WTC11 (cell line): ENCODE results near the gene ABCC3. TPM values are rescaled to one million over a fixed set of nuclear protein-coding genes. Genes with fewer than 3 reads are reported as not detected.

Experiments used
- ATAC-seq: fragments of 200-7000 bp; cut with Tn5 transposase; 2 replicates; pipeline ENCODE4 v1.10.0; 2021; ENCODE audit warnings: mild to moderate bottlenecking, moderate library complexity
- CTCF ChIA-PET: fragments of 300-600 bp; sonication (Branson Sonifier 250); formaldehyde crosslinking; loops from one replicate; lab custom pipeline; 2021; ENCODE audit warnings: antibody characterized with exemption; lab: Charles Lee
- POLR2A ChIA-PET: fragments of 350-600 bp; sonication (Branson Sonifier 250); formaldehyde crosslinking; loops from one replicate; lab custom pipeline; 2021; ENCODE audit warnings: antibody characterized with exemption; lab: Charles Lee
- DNase-seq: peaks from one replicate; pipeline ENCODE4 v3.0.0; 2021; ENCODE audit warnings: low spot score
- H3K27ac Mint-ChIP-seq: 2 replicates; pipeline ENCODE4 v1.8.0; 2021; ENCODE audit warnings: mixed read lengths
- H3K27me3 Mint-ChIP-seq: 2 replicates; pipeline ENCODE4 v1.8.0; 2021; ENCODE audit warnings: low read depth, mild to moderate bottlenecking, moderate library complexity, mixed read lengths
- H3K36me3 Mint-ChIP-seq: 2 replicates; pipeline ENCODE4 v1.8.0; 2021; ENCODE audit warnings: mixed read lengths
- H3K4me1 Mint-ChIP-seq: 2 replicates; pipeline ENCODE4 v1.8.0; 2022; ENCODE audit warnings: mixed read lengths
- H3K4me3 Mint-ChIP-seq: 2 replicates; pipeline ENCODE4 v1.8.0; 2021; ENCODE audit warnings: mild to moderate bottlenecking, moderate library complexity, mixed read lengths
- H3K9me3 Mint-ChIP-seq: 2 replicates; pipeline ENCODE4 v1.8.0; 2021; ENCODE audit warnings: mixed read lengths
- GABPB1 ChIP-seq: sonication (generic); formaldehyde crosslinking; IDR thresholded peaks from 2 replicates; pipeline ENCODE4 v1.8.1; 2023; ENCODE audit warnings: mild to moderate bottlenecking, missing genetic modification reagents
- NFE2L1 ChIP-seq: sonication (generic); formaldehyde crosslinking; IDR thresholded peaks from 2 replicates; pipeline ENCODE4 v1.8.1; 2023; ENCODE audit warnings: missing genetic modification reagents
- NR2C2 ChIP-seq: sonication (generic); formaldehyde crosslinking; IDR thresholded peaks from 2 replicates; pipeline ENCODE4 v1.8.0; 2022; ENCODE audit warnings: mild to moderate bottlenecking, missing genetic modification reagents
- OVOL2 ChIP-seq: fragments of 250-450 bp; sonication (Bioruptor Pico); IDR thresholded peaks from 2 replicates; pipeline ENCODE4 v1.9.0; 2021; ENCODE audit warnings: mild to moderate bottlenecking, borderline replicate concordance
- PREB ChIP-seq: sonication (generic); formaldehyde crosslinking; IDR thresholded peaks from 2 replicates; pipeline ENCODE4 v1.8.1; 2022; ENCODE audit warnings: mild to moderate bottlenecking, missing genetic modification reagents, moderate library complexity, borderline replicate concordance
- total RNA-seq: library from RNA; stranded (reverse); gene quantifications from 3 replicates; pipeline ENCODE4 v1.2.3, GENCODE V29; 2021
- TF ChIP-seq, protein P1 (sequence below): sonication (generic); formaldehyde crosslinking; IDR thresholded peaks from 2 replicates; pipeline ENCODE4 v1.8.1; 2023; ENCODE audit warnings: mild to moderate bottlenecking, missing genetic modification reagents, moderate library complexity
- TF ChIP-seq, protein P2 (sequence below): sonication (generic); formaldehyde crosslinking; conservative IDR thresholded peaks from 2 replicates; pipeline ENCODE4 v1.8.1; 2022; ENCODE audit warnings: mild to moderate bottlenecking, missing genetic modification reagents
- TF ChIP-seq, protein P3 (sequence below): fragments of 250-450 bp; sonication (Bioruptor Pico); IDR thresholded peaks from 2 replicates; pipeline ENCODE4 v1.9.0; 2021; ENCODE audit warnings: moderate library complexity, mild to moderate bottlenecking, inconsistent platforms, borderline replicate concordance
- TF ChIP-seq, protein P4 (sequence below): sonication (generic); formaldehyde crosslinking; IDR thresholded peaks from 2 replicates; pipeline ENCODE4 v1.8.0; 2023; ENCODE audit warnings: mild to moderate bottlenecking, missing genetic modification reagents
- TF ChIP-seq, protein P5 (sequence below): fragments of 250-450 bp; sonication (Bioruptor Pico); IDR thresholded peaks from 2 replicates; pipeline ENCODE4 v1.9.0; 2021; ENCODE audit warnings: mild to moderate bottlenecking

The ABCC3 gene
- total RNA-seq, 1 experiment from 2014 or later: 0.92 TPM

DNA sequence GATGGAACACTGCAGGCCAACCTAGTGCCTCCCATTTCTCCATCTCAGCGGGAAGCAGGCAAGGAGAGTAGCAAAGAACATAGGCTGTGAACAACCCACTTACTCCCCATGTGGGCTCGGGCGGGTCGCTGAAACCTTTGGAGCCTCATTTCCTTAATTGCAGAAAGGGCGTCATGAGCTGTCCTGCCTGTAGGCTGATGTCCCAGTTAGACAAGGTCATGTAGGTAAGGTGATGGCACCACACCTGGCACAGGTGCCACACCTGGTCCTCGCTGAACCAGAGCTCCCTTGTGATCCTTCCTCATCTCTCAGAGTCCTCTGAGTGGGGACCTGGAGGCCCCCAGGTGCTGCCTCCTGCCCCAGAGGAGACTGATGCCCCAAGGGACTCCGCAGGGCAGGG is 22.9 kb downstream of the ABCC3 start (continued):
- TF ChIP-seq, protein P1, sequence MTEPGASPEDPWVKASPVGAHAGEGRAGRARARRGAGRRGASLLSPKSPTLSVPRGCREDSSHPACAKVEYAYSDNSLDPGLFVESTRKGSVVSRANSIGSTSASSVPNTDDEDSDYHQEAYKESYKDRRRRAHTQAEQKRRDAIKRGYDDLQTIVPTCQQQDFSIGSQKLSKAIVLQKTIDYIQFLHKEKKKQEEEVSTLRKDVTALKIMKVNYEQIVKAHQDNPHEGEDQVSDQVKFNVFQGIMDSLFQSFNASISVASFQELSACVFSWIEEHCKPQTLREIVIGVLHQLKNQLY: no peak
- no peak for TF ChIP-seq PREB

- DNase-seq: no peak
- no peaks in the 10 kb centered on the region for H3K9me3 Mint-ChIP-seq
- H3K36me3 Mint-ChIP-seq: no peaks in the 10 kb centered on the region
- H3K4me3 Mint-ChIP-seq: no peak overlapping the region
- no peaks in the 10 kb centered on the region for H3K27me3 Mint-ChIP-seq
- H3K4me1 Mint-ChIP-seq: peaks cover 16% of the 10 kb centered on the region
- no peak overlapping the region for H3K27ac Mint-ChIP-seq
- CTCF ChIA-PET: interaction anchor here (0.6 to 2.2 kb wide), 7 partner anchors 11 to 39 kb away, joined by 3 to 9 read pairs (median 5); no protein-coding TSS in a partner anchor
- TF ChIP-seq NFE2L1 (CRISPR knock-in tag): no peak
- TF ChIP-seq, all 79 proteins: peak for 0
- POLR2A ChIA-PET: no interaction called here
- ATAC-seq: no peak
Measured at GRCh38 chr17:50658616-50659015, 23.9 kb downstream of the ABCC3 start.

DNA sequence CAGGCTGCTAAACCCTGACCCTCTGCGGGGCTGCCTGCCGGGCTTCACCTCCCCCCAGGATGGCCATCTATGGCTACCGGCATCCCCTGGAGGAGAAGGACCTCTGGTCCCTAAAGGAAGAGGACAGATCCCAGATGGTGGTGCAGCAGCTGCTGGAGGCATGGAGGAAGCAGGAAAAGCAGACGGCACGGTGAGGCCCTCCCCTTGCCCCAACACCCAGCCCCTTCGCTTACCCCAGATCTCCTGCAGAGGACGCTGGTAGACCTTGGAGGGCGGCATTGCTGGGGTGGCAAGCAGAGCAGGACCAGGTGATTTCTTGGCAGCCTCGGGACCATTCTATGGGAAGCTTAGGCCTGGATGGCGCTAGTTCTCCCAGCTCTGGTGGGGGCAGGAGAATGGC is 24.5 kb downstream of the ABCC3 start:
- Mint-ChIP-seq H3K4me3 (no peak overlapping the region), H3K36me3 (no peaks in the 10 kb centered on the region), H3K9me3 (no peaks in the 10 kb centered on the region), H3K27me3 (no peaks in the 10 kb centered on the region), H3K27ac (no peak overlapping the region), H3K4me1 (peaks cover 16% of the 10 kb centered on the region)
- ChIA-PET CTCF (interaction anchor here (0.6 to 3.5 kb wide), 11 partner anchors 10 to 183 kb away, joined by 3 to 14 read pairs (median 4); no protein-coding TSS in a partner anchor), POLR2A (no interaction called here)
- DNase-seq: peak; percentile 50
- ATAC-seq: peak; percentile 58
- TF ChIP-seq, protein P2, sequence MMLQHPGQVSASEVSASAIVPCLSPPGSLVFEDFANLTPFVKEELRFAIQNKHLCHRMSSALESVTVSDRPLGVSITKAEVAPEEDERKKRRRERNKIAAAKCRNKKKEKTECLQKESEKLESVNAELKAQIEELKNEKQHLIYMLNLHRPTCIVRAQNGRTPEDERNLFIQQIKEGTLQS (CRISPR knock-in tag): no peak
- TF ChIP-seq, protein P3, sequence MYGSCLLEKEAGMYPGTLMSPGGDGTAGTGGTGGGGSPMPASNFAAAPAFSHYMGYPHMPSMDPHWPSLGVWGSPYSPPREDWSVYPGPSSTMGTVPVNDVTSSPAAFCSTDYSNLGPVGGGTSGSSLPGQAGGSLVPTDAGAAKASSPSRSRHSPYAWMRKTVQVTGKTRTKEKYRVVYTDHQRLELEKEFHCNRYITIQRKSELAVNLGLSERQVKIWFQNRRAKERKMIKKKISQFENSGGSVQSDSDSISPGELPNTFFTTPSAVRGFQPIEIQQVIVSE (CRISPR knock-in tag): no peak
- TF ChIP-seq, protein P4, sequence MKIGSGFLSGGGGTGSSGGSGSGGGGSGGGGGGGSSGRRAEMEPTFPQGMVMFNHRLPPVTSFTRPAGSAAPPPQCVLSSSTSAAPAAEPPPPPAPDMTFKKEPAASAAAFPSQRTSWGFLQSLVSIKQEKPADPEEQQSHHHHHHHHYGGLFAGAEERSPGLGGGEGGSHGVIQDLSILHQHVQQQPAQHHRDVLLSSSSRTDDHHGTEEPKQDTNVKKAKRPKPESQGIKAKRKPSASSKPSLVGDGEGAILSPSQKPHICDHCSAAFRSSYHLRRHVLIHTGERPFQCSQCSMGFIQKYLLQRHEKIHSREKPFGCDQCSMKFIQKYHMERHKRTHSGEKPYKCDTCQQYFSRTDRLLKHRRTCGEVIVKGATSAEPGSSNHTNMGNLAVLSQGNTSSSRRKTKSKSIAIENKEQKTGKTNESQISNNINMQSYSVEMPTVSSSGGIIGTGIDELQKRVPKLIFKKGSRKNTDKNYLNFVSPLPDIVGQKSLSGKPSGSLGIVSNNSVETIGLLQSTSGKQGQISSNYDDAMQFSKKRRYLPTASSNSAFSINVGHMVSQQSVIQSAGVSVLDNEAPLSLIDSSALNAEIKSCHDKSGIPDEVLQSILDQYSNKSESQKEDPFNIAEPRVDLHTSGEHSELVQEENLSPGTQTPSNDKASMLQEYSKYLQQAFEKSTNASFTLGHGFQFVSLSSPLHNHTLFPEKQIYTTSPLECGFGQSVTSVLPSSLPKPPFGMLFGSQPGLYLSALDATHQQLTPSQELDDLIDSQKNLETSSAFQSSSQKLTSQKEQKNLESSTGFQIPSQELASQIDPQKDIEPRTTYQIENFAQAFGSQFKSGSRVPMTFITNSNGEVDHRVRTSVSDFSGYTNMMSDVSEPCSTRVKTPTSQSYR: no peak
- TF ChIP-seq, all 79 proteins: peak for 0

GRCh38 chr17:50660042-50660886 is 25.6 kb downstream of the ABCC3 start:
- TF ChIP-seq GABPB1 (CRISPR knock-in tag) (peak; percentile 21; the same call in 1 of the 2 replicates), NR2C2 (CRISPR knock-in tag) (no peak), OVOL2 (no peak)
- TF ChIP-seq, protein P5, sequence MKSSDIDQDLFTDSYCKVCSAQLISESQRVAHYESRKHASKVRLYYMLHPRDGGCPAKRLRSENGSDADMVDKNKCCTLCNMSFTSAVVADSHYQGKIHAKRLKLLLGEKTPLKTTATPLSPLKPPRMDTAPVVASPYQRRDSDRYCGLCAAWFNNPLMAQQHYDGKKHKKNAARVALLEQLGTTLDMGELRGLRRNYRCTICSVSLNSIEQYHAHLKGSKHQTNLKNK (CRISPR knock-in tag): no peak
- Mint-ChIP-seq H3K4me1 (peaks cover 16% of the 10 kb centered on the region), H3K9me3 (no peaks in the 10 kb centered on the region), H3K36me3 (no peaks in the 10 kb centered on the region), H3K4me3 (no peak overlapping the region), H3K27me3 (no peaks in the 10 kb centered on the region; the same call in 1 of the 2 replicates), H3K27ac (no peak overlapping the region)
- DNase-seq: no peak
- ATAC-seq: no peak
- ChIA-PET CTCF (interaction anchor here (0.7 to 3.5 kb wide), 17 partner anchors 9 to 298 kb away, joined by 3 to 18 read pairs (median 5); partner anchors contain the start of genes CACNA1G and SPATA20), POLR2A (interaction anchor here (0.6 kb wide), 2 partner anchors 53 to 73 kb away, joined by 3 to 4 read pairs; no protein-coding TSS in a partner anchor)
